ENCODE results near the gene SLC39A11.

- TF ChIP-seq CTCF (IDR thresholded peaks at IDR 0.05) (no peak), EP300 (IDR thresholded peaks at IDR 0.05) (no peak), POLR2A (IDR thresholded peaks at IDR 0.05) (no peak), POLR2AphosphoS5 (IDR thresholded peaks at IDR 0.05) (no peak)
Measured at GRCh38 chr17:72786209-72786608, 306.3 kb downstream of the SLC39A11 start.
